NCI-H2227 treated with DMSO at 0.1 percent for 48 hours (cell line): Measurements from ENCODE around the gene MAP4K2.

Source experiments
- DNase-seq: peaks from one replicate; lab custom pipeline; 2025; lab: John Stamatoyannopoulos, UW

Gene MAP4K2

GRCh38 chr11:64791781-64792291 lies 11.2 kb downstream of the MAP4K2 start:
- DNase-seq = no peak

- no peak for DNase-seq
These were observed 12.6 kb downstream of the MAP4K2 start for GRCh38 chr11:64790205-64791095.

- DNase-seq = no peak
These were observed 13.4 kb downstream of the MAP4K2 start for GRCh38 chr11:64789331-64790204.

GRCh38 chr11:64788321-64789215 lies 14.4 kb downstream of the MAP4K2 start:
- no peak for DNase-seq

GRCh38 chr11:64787526-64788320 lies 15.3 kb downstream of the MAP4K2 start:
- no peak for DNase-seq

GRCh38 chr11:64786308-64786707 lies 16.7 kb downstream of the MAP4K2 start:
- no peak for DNase-seq

GRCh38 chr11:64784813-64785581 lies 18.0 kb downstream of the MAP4K2 start:
- DNase-seq = no peak

- DNase-seq = peak; percentile 100
These were observed 24.3 kb downstream of the MAP4K2 start, which contains the start of gene SF1 for GRCh38 chr11:64778473-64779298. SF1 (minus strand) TSS chr11:64778542; CDS start chr11:64778392, 150 bp downstream.

GRCh38 chr11:64778223-64778472 lies 24.9 kb downstream of the MAP4K2 start:
- DNase-seq = no peak

GRCh38 chr11:64777449-64778222 lies 25.4 kb downstream of the MAP4K2 start:
- peak; percentile 66 for DNase-seq

GRCh38 chr11:64776875-64777274 lies 26.1 kb downstream of the MAP4K2 start:
- no peak for DNase-seq

- no peak for DNase-seq
These were observed 26.6 kb downstream of the MAP4K2 start for GRCh38 chr11:64776425-64776824.

GRCh38 chr11:64774144-64774543 lies 28.9 kb downstream of the MAP4K2 start:
- DNase-seq = no peak

GRCh38 chr11:64772303-64773018 lies 30.6 kb downstream of the MAP4K2 start:
- DNase-seq = no peak

- DNase-seq = no peak
These were observed 31.2 kb downstream of the MAP4K2 start for GRCh38 chr11:64771861-64772260.

- no peak for DNase-seq
These were observed 32.9 kb downstream of the MAP4K2 start for GRCh38 chr11:64770120-64770519.

GRCh38 chr11:64769283-64769682 lies 33.7 kb downstream of the MAP4K2 start:
- DNase-seq = no peak

- no peak for DNase-seq
These were observed 34.7 kb downstream of the MAP4K2 start for GRCh38 chr11:64768300-64768694.
